Brain pericyte (primary cell): ENCODE data around the gene EZR.
A peak's percentile ranks its signal among the peaks of the same experiment; 100 is the strongest.

Experiments
- DNase-seq: peaks from one replicate; pipeline ENCODE4 v3.0.0-alpha.2; 2012; ENCODE audit warnings: low read depth, low spot score

The EZR gene

DNA sequence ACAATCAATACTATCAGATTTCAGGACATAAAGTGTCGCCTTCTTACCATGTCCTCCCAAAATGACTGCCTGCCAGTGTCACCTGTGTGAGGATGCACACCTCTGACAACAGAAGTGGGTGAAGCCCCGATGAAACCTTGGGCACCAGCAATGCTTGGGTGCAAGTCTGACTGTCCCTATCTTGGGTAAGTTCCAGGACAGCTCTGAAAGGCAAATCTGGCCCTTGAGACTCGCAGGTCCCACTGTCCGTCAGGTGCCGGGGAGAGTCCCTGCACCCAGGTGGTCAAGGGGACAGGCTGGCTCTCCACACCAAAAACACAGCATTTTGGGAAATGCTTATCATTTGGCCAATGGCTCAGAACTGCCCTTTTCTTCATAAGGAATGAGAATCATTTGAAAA, 43.3 kb downstream of the EZR start:
- no peak for DNase-seq

- DNase-seq: no peak
Measured at GRCh38 chr6:158774717-158775449, 44.3 kb downstream of the EZR start.

DNA sequence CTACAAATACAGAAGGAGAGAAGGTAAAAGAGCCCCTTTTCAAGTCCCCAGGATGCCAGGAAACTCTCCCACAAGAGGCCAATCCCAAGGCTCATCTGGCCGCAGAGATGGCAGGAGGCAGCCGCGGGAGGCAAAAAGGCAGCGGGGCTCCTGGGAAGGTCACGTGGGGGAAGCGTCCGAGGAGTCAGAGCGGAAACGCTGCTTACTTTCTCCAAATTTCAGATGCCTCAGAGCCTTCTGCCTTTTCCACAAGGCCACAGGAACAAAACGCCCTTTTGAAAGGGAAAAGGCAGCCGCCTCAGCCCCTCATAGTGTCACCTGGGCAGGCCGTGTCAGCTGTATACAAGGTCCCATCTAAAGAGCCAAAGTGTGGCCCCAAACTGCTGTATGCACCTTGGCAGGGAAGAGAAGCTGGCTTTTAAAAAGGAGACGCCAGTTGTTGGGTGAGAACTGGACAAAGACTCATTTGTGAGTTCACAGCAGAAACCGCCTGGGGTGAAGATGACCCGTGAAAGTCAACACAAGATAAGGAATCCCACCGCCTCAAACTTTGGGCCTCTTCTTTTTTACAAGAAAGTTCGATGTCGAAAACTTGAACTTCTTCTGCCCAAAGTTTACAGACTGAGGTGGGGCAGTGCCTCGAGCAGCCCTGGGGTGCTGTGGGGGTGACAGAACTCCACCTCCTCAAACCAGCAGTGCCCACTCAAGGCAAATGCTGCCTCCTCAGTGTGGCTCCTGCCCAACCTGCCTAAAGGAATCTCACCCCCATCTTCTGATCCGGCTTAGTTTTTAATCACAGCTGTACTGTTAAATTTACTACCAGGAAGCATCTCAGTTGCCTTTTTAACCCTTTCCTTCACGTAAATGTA, 45.4 kb downstream of the EZR start:
- peak; percentile 4 for DNase-seq

- no peak for DNase-seq
Measured at GRCh38 chr6:158772851-158773371, 46.3 kb downstream of the EZR start.

DNA sequence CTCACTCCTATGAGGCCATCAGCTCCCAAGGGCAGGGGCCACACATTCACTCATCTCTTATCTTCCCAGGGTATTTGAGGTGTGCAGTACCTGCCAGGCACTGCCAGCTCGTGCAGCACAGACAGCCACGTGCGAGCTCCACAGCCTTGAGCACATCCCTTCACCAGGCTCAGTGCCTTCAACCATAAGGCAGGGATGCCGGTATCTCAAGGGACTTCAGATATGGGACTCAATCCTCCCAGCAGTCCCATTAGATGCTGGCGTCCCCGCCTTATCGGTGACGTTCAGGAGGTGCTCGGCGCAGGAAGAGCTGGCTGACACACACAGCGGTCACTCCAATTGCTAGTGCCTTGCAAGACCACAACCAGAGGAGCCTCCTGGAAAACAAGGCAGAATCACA, 47.0 kb downstream of the EZR start:
- DNase-seq: no peak

- no peak for DNase-seq
Measured at GRCh38 chr6:158771399-158772152, 47.6 kb downstream of the EZR start.

- DNase-seq: no peak
Measured at GRCh38 chr6:158770533-158771330, 48.4 kb downstream of the EZR start.

GRCh38 chr6:158769771-158770432, 49.3 kb downstream of the EZR start:
- DNase-seq: peak; percentile 53

DNA sequence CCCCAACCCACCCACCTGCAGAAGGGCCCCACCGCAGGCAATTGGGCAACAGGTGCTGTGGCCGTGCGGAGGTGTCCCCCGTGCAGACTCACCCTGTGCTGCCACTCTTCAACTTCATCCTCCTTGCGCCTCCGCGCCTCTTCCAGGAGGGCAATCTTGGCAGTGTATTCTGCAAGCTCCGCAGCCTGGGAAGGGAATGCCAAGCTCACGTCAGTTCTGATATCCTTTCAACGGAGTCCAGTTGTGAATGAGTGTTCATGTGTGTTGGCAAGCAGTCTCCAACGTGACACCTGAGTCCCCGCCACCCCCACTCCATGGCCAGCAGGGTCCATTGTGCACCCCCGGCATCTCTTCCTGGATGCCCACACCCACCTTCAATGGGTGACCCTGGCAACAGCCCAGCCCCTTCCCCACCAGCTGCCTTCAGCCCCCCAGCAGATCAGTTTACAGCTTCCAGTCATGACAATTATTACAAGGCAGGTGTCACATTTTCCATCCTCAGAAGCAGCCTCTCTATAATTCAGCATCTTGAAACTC, 49.9 kb downstream of the EZR start:
- no peak for DNase-seq

GRCh38 chr6:158768436-158768835, 50.7 kb downstream of the EZR start:
- DNase-seq: no peak

DNA sequence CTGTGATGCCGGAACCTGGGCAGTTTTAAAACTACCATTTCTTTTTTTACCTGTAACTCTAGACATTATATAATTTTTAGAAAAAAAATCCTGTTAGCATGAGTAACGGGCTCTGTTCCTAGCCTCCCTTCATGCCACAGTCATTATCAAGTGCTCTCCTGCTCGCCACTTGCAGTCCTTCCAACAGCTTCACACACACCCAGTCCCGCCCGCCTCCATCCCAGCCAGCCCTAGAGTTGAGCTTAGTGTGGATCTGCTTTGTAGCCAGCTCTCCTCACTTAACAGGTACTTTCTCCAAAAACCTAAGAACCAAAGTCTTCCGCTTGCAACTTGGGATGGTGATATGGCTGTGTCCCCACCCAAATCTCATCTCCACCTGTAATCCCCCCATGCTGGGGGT, 51.5 kb downstream of the EZR start:
- DNase-seq: no peak

GRCh38 chr6:158766621-158767455, 52.3 kb downstream of the EZR start:
- DNase-seq: no peak

DNA sequence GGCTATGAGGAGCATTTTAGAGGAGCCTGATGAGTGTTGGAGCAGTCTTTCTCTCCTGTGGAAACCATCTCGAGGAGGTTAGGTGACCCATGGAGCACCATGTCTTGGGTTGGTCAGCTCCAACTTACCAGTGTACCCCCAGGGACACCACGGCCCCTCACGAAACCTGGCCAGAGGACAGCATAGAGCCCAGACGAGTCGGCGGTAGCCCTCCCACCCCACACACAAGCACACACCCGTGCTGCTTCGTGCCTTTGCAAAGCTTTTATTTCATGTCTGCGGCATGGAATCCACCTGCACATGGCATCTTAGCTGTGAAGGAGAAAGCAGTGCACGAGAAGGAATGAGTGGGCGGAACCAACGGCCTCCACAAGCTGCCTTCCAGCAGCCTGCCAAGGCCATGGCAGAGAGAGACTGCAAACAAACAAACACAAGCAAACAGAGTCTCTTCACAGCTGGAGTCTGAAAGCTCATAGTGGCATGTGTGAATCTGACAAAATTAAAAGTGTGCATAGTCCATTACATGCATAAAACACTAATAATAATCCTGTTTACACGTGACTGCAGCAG, 53.6 kb downstream of the EZR start:
- no peak for DNase-seq

DNA sequence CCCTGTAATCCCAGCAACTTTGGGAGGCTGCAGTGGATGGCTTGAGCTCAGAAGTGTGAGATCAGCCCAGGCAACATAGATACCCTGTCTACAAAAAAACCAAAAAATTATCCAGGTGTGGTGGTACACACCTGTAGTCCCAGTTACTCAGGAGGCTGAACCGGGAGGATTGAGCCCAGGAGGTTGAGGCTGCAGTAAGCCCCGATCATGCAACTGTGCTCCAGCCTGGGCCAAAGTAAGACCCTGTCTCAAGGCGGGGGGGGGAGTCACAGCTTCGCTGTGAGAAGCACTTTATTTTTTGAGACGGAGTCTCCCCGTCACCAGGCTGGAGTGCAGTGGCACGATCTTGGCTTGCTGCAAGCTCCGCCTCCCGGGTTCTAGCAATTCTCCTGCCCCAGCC, 54.2 kb downstream of the EZR start:
- no peak for DNase-seq

GRCh38 chr6:158764183-158764849, 54.9 kb downstream of the EZR start:
- no peak for DNase-seq

DNA sequence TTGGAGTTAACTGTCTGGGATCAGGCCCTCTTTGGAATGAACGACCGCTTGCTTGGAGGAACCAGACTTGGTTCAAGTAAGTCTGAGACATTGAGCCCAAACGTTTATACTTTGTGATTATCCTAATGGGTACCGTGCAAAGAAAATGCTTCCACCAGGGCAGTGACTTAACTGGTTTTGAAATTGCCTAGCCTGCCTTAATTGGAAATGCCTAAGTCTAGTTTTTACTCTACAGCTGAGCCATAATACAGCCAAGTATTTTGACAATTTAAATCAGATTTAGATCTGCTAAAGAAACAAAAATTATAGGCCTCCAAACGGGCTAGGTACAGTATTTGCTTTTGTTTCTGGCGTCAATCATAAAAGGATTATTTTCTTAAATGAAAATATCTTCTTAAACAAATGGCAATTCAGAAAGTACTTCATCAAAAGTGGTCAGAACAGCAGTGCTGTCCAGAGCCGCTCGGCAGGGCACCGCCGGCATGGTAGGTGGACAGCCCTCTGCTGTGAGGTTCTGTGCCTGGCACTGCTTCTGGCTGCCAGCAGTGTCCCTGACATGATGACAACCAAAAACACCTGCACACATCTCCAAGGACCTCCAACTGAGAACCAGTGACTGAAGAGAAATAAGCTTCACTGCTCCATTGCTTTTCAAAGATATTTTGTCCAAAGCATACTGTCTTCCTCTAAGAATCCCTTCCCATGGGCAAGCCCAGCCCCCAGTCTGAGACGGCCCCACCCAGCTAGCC, 55.6 kb downstream of the EZR start:
- DNase-seq: no peak

- no peak for DNase-seq
Measured at GRCh38 chr6:158762787-158763433, 56.3 kb downstream of the EZR start.
